SU-DHL-6 (cell line): ENCODE results near the gene SMYD2.

ENCODE experiments used
- EZH2phosphoT487 ChIP-seq: fragments of 200-600 bp; sonication (generic), shearing (Covaris generic); conservative IDR thresholded peaks from 2 replicates; pipeline ENCODE4 v1.6.1; 2018; ENCODE audit warnings: mild to moderate bottlenecking, antibody characterized with exemption, low read length, moderate library complexity, mixed read lengths
- TF ChIP-seq, protein P1 (sequence below): fragments of 200-600 bp; sonication (generic); IDR thresholded peaks from one replicate; pipeline ENCODE4 v1.5.1; 2017; ENCODE audit warnings: antibody characterized with exemption, mild to moderate bottlenecking, low read length, moderate library complexity; ENCODE audit not compliant: insufficient read depth, poor library complexity, severe bottlenecking

GRCh38 chr1:214305164-214305751 is 24.3 kb downstream of the SMYD2 start:
- TF ChIP-seq, protein P1, sequence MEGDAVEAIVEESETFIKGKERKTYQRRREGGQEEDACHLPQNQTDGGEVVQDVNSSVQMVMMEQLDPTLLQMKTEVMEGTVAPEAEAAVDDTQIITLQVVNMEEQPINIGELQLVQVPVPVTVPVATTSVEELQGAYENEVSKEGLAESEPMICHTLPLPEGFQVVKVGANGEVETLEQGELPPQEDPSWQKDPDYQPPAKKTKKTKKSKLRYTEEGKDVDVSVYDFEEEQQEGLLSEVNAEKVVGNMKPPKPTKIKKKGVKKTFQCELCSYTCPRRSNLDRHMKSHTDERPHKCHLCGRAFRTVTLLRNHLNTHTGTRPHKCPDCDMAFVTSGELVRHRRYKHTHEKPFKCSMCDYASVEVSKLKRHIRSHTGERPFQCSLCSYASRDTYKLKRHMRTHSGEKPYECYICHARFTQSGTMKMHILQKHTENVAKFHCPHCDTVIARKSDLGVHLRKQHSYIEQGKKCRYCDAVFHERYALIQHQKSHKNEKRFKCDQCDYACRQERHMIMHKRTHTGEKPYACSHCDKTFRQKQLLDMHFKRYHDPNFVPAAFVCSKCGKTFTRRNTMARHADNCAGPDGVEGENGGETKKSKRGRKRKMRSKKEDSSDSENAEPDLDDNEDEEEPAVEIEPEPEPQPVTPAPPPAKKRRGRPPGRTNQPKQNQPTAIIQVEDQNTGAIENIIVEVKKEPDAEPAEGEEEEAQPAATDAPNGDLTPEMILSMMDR, result no peak
- TF ChIP-seq EZH2phosphoT487, result no peak
